Gastrocnemius medialis (tissue), 4 donors: ENCODE data around the gene NR1H4. TPM values are rescaled to one million over a fixed set of nuclear protein-coding genes. Genes with fewer than 3 reads are reported as not detected.

ENCODE experiments used
- ATAC-seq, 2 donors: fragments of 150-250 bp; one replicate each; pipeline ENCODE4 v1.9.1; 2016
- DNase-seq, 2 donors: peaks; one replicate each; pipeline ENCODE4 v3.0.0-alpha.2; 2019
- H3K27ac ChIP-seq, 4 donors: fragments of 200-600 bp; sonication (generic); 1 replicate in 1 of 4; 2 replicates in 3 of 4; pipeline ENCODE4 v1.5.1; 2016 to 2018; ENCODE audit warnings: mild to moderate bottlenecking in 2 of 4, moderate library complexity in 1 of 4
- H3K27me3 ChIP-seq, 3 donors: fragments of 200-600 bp; sonication (generic) in 2 of 3; 1 replicate in 1 of 3; 2 replicates in 2 of 3; pipeline versions ENCODE4 v1.5.1 to v1.6.0; 2016 to 2019; ENCODE audit warnings: mild to moderate bottlenecking in 1 of 3, moderate library complexity in 1 of 3
- H3K36me3 ChIP-seq, 2 donors: fragments of 200-600 bp; sonication (generic) in 1 of 2; one replicate each; pipeline ENCODE4 v1.5.1; 2017 to 2018
- H3K4me1 ChIP-seq, 2 donors: fragments of 200-600 bp; sonication (generic) in 1 of 2; one replicate each; pipeline ENCODE4 v1.5.1; 2016 to 2017; ENCODE audit warnings: mild to moderate bottlenecking in 2 of 2
- H3K4me3 ChIP-seq, 4 donors: fragments of 200-600 bp; sonication (generic) in 3 of 4; 1 replicate in 1 of 4; 2 replicates in 3 of 4; pipeline ENCODE4 v1.5.1; 2016 to 2019; ENCODE audit warnings: mild to moderate bottlenecking in 2 of 4
- H3K9me3 ChIP-seq, 3 donors: fragments of 200-600 bp; sonication (generic) in 2 of 3; 1 replicate in 1 of 3; 2 replicates in 2 of 3; pipeline ENCODE4 v1.5.1; 2016 to 2019
- POLR2A ChIP-seq, 2 donors: fragments of 450-650 bp; IDR thresholded peaks; one replicate each; pipeline ENCODE4 v1.6.1; 2017; ENCODE audit warnings: antibody characterized with exemption in 2 of 2, mild to moderate bottlenecking in 2 of 2, moderate library complexity in 2 of 2
- in situ Hi-C, 4 donors: fragments of 200-750 bp; cut with MboI; loops; one replicate each; pipeline versions ENCODE4 v1.15.0 to v1.8.0; 2017; ENCODE audit warnings: low sequenced_read_pairs in 4 of 4
- intact Hi-C: fragments of 100-400 bp; cut with DNase I; formaldehyde crosslinking; loops from one replicate; pipeline ENCODE4 v1.15.1; 2023; ENCODE audit warnings: low total_unique reads
- total RNA-seq, 4 donors: library from RNA; depleted of rRNA; stranded (reverse); fragments of >200 nt; gene quantifications; one replicate each; pipeline versions ENCODE4 v1.1.0 to v1.2.3, GENCODE V29; 2016
- TF ChIP-seq, protein P1 (sequence below), 5 experiments: fragments of 450-650 bp in 3 of 5; fragments of 200-600 bp in 2 of 5; sonication (generic) in 2 of 5; IDR thresholded peaks in 4 of 5; conservative IDR thresholded peaks in 1 of 5; 1 replicate in 4 of 5; 2 replicates in 1 of 5; pipeline ENCODE4 v1.5.1; 2016 to 2019; ENCODE audit warnings: antibody characterized with exemption in 5 of 5, mild to moderate bottlenecking in 3 of 5, moderate library complexity in 3 of 5

NR1H4 gene
- total RNA-seq, 4 donors from 2014 or later, result 0.20 TPM; not detected in 3

DNA sequence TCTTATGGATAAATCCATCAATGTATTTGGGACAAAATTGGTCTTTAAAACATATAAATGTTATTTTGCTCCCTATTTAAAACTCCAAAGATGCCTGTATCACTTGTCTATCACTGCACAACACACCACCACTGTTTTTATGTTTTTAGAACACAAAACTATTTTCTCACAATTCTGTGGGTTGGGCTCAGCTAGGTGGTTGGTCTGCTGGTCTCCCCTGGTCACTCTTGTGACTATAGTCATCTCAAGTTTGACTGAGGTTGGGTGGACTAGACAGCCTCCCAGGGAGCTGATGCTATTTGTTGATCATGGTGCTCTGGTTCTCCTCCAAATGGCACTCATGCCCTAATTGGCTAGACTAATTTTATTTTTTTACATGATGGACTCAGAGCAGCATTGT lies 39.5 kb upstream of the NR1H4 start:
- H3K36me3 ChIP-seq, result no peaks in the 10 kb centered on the region
- H3K27ac ChIP-seq, result no peak overlapping the region
- no peak overlapping the region for H3K4me3 ChIP-seq
- no peaks in the 10 kb centered on the region for H3K9me3 ChIP-seq
- in situ Hi-C loops (no loop called here), intact Hi-C loops (loop anchor here (5.0 kb wide), 1 partner anchor 58 kb away; no protein-coding TSS in a partner anchor)
- H3K4me1 ChIP-seq, result no peaks in the 10 kb centered on the region
- TF ChIP-seq POLR2A (IDR thresholded peaks at IDR 0.05), result no peak
- TF ChIP-seq, protein P1, sequence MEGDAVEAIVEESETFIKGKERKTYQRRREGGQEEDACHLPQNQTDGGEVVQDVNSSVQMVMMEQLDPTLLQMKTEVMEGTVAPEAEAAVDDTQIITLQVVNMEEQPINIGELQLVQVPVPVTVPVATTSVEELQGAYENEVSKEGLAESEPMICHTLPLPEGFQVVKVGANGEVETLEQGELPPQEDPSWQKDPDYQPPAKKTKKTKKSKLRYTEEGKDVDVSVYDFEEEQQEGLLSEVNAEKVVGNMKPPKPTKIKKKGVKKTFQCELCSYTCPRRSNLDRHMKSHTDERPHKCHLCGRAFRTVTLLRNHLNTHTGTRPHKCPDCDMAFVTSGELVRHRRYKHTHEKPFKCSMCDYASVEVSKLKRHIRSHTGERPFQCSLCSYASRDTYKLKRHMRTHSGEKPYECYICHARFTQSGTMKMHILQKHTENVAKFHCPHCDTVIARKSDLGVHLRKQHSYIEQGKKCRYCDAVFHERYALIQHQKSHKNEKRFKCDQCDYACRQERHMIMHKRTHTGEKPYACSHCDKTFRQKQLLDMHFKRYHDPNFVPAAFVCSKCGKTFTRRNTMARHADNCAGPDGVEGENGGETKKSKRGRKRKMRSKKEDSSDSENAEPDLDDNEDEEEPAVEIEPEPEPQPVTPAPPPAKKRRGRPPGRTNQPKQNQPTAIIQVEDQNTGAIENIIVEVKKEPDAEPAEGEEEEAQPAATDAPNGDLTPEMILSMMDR (IDR thresholded peaks at IDR 0.05 in 4 of 5, conservative IDR thresholded peaks at IDR 0.05 in 1 of 5), result no peak
- no peak for DNase-seq
- no peak for ATAC-seq
- no peaks in the 10 kb centered on the region for H3K27me3 ChIP-seq

DNA sequence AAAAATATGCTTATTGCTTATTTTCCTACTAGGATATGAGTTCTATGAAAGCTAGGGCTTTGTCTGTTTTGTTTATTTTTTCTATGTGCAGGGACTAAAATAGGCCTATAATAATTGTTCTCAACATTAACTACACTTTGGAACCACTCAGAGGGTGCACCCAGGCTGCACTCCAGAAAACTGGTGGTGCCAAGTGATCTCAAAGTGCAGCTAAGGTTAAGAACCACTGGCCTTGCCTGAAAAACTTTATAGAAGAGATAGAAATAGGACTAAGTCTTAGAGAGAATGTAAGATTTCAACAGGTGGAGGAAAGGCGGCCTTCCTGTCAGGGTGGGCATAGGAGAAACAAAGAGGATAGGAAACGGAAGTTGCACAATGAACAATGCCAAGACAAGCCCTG lies 37.7 kb upstream of the NR1H4 start:
- DNase-seq, result no peak
- H3K9me3 ChIP-seq, result no peaks in the 10 kb centered on the region
- no peak overlapping the region for H3K4me3 ChIP-seq
- no peak for ATAC-seq
- no peaks in the 10 kb centered on the region for H3K4me1 ChIP-seq
- in situ Hi-C loops, result no loop called here
- no peaks in the 10 kb centered on the region for H3K27me3 ChIP-seq
- intact Hi-C loops, result no loop called here
- no peaks in the 10 kb centered on the region for H3K36me3 ChIP-seq
- TF ChIP-seq POLR2A (IDR thresholded peaks at IDR 0.05), result no peak
- TF ChIP-seq, protein P1 (IDR thresholded peaks at IDR 0.05 in 4 of 5, conservative IDR thresholded peaks at IDR 0.05 in 1 of 5), result no peak
- H3K27ac ChIP-seq, result no peak overlapping the region

DNA sequence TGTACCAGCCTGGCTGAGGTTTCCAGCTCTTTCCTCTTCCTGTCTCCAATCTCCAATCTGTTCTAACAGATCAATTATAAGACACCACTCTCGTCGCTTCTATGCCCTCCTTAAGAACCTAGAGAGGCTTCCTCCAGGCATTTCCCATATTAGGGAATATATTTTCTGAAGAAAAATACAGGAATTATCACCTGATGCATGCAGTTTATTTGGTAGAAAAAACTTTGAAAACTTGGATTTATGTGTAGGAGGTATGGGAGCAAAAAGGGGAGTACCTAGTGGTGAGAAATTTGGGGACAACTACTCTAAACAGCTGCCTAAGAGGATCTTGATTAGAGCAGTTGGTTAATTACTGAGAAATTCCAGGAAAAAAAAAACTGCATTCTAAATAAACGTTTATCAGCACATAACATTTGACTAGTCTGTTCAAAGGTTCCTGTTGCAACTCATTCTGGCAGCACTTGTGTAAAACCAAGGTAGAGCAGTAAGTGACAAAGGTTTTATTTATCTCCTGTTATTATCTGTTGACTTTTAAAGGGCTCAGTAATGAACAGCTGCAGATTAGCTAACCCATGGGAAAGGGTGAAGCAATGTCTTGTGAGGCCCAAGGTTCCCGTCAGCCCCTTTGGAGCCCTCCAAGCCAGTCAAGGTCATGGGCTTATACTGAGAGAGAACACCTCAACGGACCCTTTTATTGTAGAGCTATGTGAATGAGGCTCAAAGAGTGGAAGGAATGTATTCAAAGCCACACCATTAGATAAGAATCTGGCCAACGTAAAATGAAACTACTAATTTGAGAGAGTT lies 36.4 kb upstream of the NR1H4 start:
- Histone ChIP-seq H3K4me1 (no peaks in the 10 kb centered on the region), H3K27ac (no peak overlapping the region), H3K4me3 (no peak overlapping the region), H3K9me3 (no peaks in the 10 kb centered on the region), H3K27me3 (no peaks in the 10 kb centered on the region), H3K36me3 (no peaks in the 10 kb centered on the region)
- intact Hi-C loops (no loop called here), in situ Hi-C loops (no loop called here)
- DNase-seq (no peak), ATAC-seq (no peak)
- TF ChIP-seq POLR2A (IDR thresholded peaks at IDR 0.05), result no peak
- TF ChIP-seq, protein P1 (IDR thresholded peaks at IDR 0.05 in 4 of 5, conservative IDR thresholded peaks at IDR 0.05 in 1 of 5), result no peak

DNA sequence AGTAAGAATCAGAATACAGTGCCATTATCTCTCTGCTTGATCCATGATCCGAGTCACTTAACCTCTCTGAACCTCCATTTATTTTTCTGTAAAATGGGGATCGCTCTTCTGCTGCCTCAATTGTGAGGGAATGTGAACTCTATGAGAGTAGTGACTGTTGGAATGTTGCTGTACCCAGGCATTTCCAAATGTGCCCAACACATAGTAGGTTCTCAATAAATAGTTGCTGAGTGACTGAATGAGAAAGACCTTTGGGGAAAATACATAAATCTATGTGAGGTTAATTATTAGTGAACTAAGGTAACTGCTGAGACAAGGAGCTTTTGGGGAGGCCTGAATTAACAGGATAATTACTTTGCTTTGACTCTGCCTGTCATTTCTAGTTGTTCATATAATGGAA lies 33.9 kb upstream of the NR1H4 start:
- Histone ChIP-seq H3K4me3 (no peak overlapping the region), H3K36me3 (no peaks in the 10 kb centered on the region), H3K27ac (no peak overlapping the region), H3K9me3 (no peaks in the 10 kb centered on the region), H3K27me3 (no peaks in the 10 kb centered on the region), H3K4me1 (no peaks in the 10 kb centered on the region)
- in situ Hi-C loops, result no loop called here
- intact Hi-C loops, result no loop called here
- ATAC-seq (no peak), DNase-seq (no peak)
- TF ChIP-seq, protein P1 (IDR thresholded peaks at IDR 0.05 in 4 of 5, conservative IDR thresholded peaks at IDR 0.05 in 1 of 5), result no peak
